IPS DF 4.7 (cell line): ENCODE data around the gene CYTH1.

Experiments used
- DNase-seq: peaks from one replicate; pipeline ENCODE4 v3.0.0-alpha.2; 2013; ENCODE audit warnings: low spot score; ENCODE audit errors: extremely low read depth

The CYTH1 gene

GRCh38 chr17:78781893-78782304 is at the start of gene CYTH1:
Gene CYTH1, minus strand, starts transcription at chr17:78782273. Its CDS starts 50 bp downstream, at chr17:78782223.
- no peak for DNase-seq

GRCh38 chr17:78829477-78829876 is 47.4 kb upstream of the CYTH1 start:
- DNase-seq = no peak

GRCh38 chr17:78828470-78829185 is 46.6 kb upstream of the CYTH1 start:
- no peak for DNase-seq

- DNase-seq = no peak
These were observed 44.9 kb upstream of the CYTH1 start for GRCh38 chr17:78826836-78827509.

GRCh38 chr17:78826421-78826820 is 44.3 kb upstream of the CYTH1 start:
- DNase-seq = no peak

- DNase-seq = no peak
These were observed 43.6 kb upstream of the CYTH1 start for GRCh38 chr17:78825696-78826095.

- no peak for DNase-seq
These were observed 42.2 kb upstream of the CYTH1 start for GRCh38 chr17:78824240-78824639.

GRCh38 chr17:78823282-78824046 is 41.4 kb upstream of the CYTH1 start:
- no peak for DNase-seq

GRCh38 chr17:78822552-78822951 is 40.5 kb upstream of the CYTH1 start:
- DNase-seq = no peak

GRCh38 chr17:78821961-78822360 is 39.9 kb upstream of the CYTH1 start:
- no peak for DNase-seq

- DNase-seq = no peak
These were observed 38.8 kb upstream of the CYTH1 start for GRCh38 chr17:78820841-78821240.

GRCh38 chr17:78819806-78820792 is 38.0 kb upstream of the CYTH1 start:
- no peak for DNase-seq

GRCh38 chr17:78819402-78819801 is 37.3 kb upstream of the CYTH1 start:
- no peak for DNase-seq

- no peak for DNase-seq
These were observed 36.9 kb upstream of the CYTH1 start for GRCh38 chr17:78818932-78819331.

- no peak for DNase-seq
These were observed 36.2 kb upstream of the CYTH1 start for GRCh38 chr17:78818152-78818846.

- DNase-seq = no peak
These were observed 35.0 kb upstream of the CYTH1 start for GRCh38 chr17:78817123-78817522.

GRCh38 chr17:78815696-78816095 is 33.6 kb upstream of the CYTH1 start:
- DNase-seq = no peak

GRCh38 chr17:78812855-78813254 is 30.8 kb upstream of the CYTH1 start:
- DNase-seq = no peak

- DNase-seq = no peak
These were observed 26.1 kb upstream of the CYTH1 start for GRCh38 chr17:78808163-78808562.

GRCh38 chr17:78806451-78806850 is 24.4 kb upstream of the CYTH1 start:
- no peak for DNase-seq
